Retinal pigment epithelial cell (primary cell): ENCODE data around the gene IMMT.
"Not testable (repeated sequence)": the region's sequence is repeated elsewhere in the genome, so short reads cannot be mapped to it uniquely, and the experiment has no call there.

Source experiments
- DNase-seq: peaks from one replicate; pipeline ENCODE4 v3.0.0-alpha.2; 2010; ENCODE audit warnings: low read depth
- H3K4me3 ChIP-seq: 2 replicates; pipeline ENCODE4 v1.5.1; 2011; ENCODE audit warnings: mild to moderate bottlenecking, low read length, control low read depth, moderate library complexity
- CTCF ChIP-seq: conservative IDR thresholded peaks from 2 replicates; pipeline ENCODE4 v1.5.1; 2011; ENCODE audit warnings: low read depth, low read length, control low read depth, inconsistent platforms

The IMMT gene

GRCh38 chr2:86211796-86212188 lies 16.5 kb upstream of the IMMT start:
- no peak overlapping the region for H3K4me3 ChIP-seq
- DNase-seq: no peak
- no peak for TF ChIP-seq CTCF

GRCh38 chr2:86211033-86211795 lies 16.0 kb upstream of the IMMT start:
- H3K4me3 ChIP-seq: no peak overlapping the region
- DNase-seq: no peak
- TF ChIP-seq CTCF: no peak

GRCh38 chr2:86204458-86204857 lies 9.2 kb upstream of the IMMT start:
- DNase-seq: no peak
- no peak overlapping the region for H3K4me3 ChIP-seq
- TF ChIP-seq CTCF: no peak

- no peak for DNase-seq
- TF ChIP-seq CTCF: no peak
- H3K4me3 ChIP-seq: no peak overlapping the region
Measured at GRCh38 chr2:86203614-86204013, 8.4 kb upstream of the IMMT start.

- DNase-seq: no peak
- no peak for TF ChIP-seq CTCF
- no peak overlapping the region for H3K4me3 ChIP-seq
Measured at GRCh38 chr2:86202702-86203101, 7.4 kb upstream of the IMMT start.

GRCh38 chr2:86202336-86202692 lies 7.1 kb upstream of the IMMT start:
- no peak for TF ChIP-seq CTCF
- no peak for DNase-seq
- no peak overlapping the region for H3K4me3 ChIP-seq

- TF ChIP-seq CTCF: peak; percentile 29
- H3K4me3 ChIP-seq: no peak overlapping the region
- no peak for DNase-seq
Measured at GRCh38 chr2:86201671-86202335, 6.5 kb upstream of the IMMT start.

- DNase-seq: not testable (repeated sequence)
- peak overlapping the region; percentile 82 for H3K4me3 ChIP-seq
Measured at GRCh38 chr2:86200564-86200963, 5.3 kb upstream of the IMMT start.
